ENCODE results near the gene CKAP4.

DNA sequence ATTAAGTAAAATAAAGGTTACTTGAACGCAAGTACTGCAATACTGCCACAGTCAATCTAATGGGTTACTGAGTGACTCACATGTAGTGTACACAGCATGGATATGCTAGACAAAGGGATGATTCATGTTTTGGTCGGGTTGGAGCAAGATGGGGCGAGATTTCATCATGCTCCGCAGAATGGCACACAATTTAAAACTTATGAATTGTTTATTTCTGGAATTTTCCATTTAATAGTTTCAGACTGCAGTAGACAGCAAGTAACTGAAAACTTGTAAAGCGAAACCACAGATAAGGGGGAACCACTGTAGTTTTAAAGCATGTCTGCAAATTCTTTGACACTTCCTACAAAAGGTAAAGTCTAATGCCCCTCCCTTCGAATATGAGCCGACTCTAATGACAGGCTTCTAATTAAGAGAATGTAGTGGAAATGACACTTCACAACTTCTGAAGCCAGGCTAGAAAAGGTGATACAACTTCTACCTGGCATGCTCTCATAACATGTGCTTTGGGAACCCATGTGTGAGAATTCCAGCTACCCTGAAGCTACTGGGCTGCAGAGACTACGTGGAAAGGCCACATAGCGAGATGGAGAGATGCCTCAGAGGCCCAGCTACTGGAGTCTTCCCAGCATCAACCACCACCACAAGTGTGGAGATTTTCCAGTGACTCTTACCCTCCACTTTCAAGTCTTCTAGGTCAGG lies 40.8 kb upstream of the CKAP4 start:
- TF ChIP-seq EZH2 (IDR thresholded peaks at IDR 0.05; ENCODE audit: low read depth, unreplicated experiment) = no peak
- no peak for TF ChIP-seq CTCF (conservative IDR thresholded peaks at IDR 0.05; ENCODE audit: low read depth in 2 of 2)
- no peak for TF ChIP-seq POLR2AphosphoS5 (IDR thresholded peaks at IDR 0.05; ENCODE audit: low read depth)
- TF ChIP-seq, protein P1, sequence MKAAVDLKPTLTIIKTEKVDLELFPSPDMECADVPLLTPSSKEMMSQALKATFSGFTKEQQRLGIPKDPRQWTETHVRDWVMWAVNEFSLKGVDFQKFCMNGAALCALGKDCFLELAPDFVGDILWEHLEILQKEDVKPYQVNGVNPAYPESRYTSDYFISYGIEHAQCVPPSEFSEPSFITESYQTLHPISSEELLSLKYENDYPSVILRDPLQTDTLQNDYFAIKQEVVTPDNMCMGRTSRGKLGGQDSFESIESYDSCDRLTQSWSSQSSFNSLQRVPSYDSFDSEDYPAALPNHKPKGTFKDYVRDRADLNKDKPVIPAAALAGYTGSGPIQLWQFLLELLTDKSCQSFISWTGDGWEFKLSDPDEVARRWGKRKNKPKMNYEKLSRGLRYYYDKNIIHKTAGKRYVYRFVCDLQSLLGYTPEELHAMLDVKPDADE (IDR thresholded peaks at IDR 0.05) = no peak
- TF ChIP-seq JUNB (IDR thresholded peaks at IDR 0.05; ENCODE audit: unreplicated experiment) = no peak
